Ramos (cell line): ENCODE results near the gene TCHP.

Experiments
- in situ Hi-C: fragments of 300-500 bp; cut with MboI; formaldehyde crosslinking; loops from one replicate; pipeline ENCODE4 v1.14.3; 2022; ENCODE audit warnings: low sequenced_read_pairs; ENCODE audit not compliant: unreplicated experiment

TCHP gene

DNA sequence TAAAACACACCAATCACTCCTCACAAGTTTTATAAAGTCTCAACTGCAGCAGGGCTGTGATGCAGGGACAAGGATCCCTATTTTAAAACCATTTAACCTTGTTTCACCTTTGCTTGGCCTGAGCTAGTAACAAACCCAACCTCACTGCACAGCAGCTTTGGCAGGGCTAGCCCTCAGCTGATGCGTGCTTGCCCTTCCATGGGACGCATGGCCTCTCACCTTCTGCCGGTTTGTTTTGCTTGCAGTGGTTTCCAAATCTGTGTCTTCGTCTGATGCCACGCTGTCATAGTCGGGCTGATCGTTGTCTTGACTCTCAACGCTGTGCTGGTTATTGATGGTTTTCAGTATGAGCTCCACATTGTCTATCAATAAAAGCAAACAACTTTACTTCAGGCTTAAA, 52.8 kb downstream of the TCHP start:
- in situ Hi-C loops = no loop called here

DNA sequence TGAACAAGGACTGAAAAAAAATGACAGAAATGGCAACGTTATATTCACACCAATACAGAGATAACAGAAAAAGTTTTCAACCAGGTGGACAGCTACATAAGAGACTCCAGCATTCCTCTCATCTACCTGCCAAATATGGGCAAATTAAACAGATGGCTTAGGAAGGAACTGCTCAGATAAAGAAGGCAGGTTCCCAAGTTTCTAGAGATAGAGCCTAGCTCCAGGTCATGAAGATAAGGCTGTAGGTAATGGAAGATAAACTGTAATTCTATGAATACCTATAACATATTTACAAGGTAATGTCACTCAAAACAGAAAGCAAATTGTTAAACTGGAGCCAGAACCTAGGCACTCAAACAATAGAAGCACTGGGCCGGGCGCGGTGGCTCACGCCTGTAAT, 53.6 kb downstream of the TCHP start:
- in situ Hi-C loops = no loop called here

DNA sequence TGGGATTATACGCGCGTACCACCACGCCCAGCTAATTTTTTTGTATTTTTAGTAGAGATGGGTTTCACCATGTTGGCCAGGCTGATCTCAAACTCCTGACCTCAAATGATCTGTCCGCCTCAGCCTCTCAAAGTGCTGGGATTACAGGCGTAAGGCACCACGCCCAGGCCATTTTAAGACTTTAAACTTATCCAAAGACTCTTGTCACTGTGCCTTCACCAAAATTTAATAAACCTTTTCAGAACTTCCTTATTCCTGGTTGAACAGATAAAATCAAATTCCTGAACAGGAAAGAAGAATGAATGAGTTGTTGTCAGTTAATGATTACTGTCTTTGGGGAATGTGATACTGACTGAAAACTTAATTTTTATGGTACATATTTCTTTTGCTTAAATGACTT, 58.3 kb downstream of the TCHP start:
- in situ Hi-C loops = no loop called here

DNA sequence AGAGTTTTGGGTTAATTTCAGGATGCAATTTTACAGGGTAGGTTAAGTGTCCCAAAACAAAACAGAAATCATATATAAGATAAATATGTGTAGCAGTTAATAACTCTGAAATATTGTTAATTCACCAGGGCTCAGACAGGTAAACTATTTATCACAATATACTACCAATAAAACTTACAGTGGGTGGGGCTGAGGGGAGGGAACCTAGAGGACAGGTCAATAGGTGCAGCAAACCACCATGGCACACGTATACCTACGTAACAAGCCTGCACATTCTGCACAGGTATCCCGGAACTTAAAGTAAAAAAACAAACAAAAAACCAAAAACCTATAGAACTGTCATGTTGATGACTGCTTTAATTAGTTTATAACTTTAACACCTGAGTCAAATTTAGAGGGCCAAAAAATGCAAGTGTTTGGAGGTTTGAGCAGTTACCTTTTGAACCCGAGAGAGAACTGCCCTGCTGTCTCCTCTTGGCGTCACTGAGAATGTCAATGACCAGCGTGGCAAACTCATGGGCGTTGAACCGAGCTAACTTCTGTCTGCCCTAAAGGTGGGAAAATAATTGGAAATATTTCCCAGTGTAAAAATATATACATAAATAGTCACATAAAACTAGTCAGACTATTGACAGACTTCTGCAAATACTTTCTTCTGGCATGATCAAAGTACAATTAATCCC, 59.5 kb downstream of the TCHP start:
- in situ Hi-C loops = no loop called here

DNA sequence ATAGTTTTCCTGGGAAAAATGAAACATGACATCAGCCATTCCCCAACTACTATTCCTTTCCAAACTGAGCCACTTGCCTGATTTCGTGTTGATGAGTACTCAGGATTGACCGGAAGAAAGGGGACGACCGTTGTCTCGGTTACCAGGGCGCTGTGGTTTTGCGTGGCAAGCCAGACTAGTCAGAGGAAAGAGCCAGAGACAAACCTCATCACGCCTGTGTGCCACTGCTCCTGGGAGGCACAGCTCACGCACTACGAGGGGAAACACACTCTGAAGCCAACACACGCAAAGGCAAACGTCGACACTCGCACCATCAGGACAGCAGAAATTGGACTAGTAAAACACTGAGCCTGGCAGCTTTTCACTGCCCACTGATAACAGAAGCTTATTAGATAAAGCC, 61.1 kb downstream of the TCHP start:
- in situ Hi-C loops = no loop called here

DNA sequence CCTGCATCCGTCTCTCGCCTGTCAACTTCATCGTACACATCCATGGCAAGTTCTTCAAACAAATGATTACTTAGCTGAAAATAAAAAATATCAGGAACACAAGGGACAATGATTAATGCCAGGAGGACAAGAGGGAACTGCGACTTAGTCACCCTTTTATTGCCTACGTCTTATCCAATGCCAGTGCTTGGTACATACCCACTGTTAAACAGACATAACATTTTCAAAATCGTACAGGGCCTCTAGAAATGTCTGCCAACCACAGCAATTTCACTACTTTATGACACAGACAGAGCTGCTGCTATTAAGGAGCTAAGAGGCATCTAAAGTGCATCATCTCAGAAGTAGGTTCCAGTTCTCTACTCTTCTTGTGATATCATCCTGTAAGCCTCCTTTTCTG, 61.5 kb downstream of the TCHP start:
- in situ Hi-C loops = no loop called here

DNA sequence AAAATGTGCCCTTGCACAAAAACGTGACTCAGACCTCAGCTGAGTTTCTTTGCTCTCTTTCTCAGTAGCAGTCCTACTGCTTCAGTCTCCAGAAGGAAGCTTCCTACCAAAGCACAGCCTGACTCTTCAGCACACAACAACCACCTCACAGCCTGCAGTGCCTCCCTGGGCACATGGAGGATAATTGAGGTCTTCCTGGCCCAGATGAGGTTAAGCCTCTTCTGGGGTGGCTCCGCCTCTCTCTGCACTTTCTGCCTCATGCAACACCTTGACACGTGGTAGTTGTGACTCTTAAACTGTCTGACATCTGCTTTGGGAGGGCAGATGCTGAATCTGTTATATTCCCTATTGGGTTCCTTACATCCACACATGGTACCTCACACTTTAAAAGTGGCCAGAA, 62.3 kb downstream of the TCHP start:
- in situ Hi-C loops = no loop called here

DNA sequence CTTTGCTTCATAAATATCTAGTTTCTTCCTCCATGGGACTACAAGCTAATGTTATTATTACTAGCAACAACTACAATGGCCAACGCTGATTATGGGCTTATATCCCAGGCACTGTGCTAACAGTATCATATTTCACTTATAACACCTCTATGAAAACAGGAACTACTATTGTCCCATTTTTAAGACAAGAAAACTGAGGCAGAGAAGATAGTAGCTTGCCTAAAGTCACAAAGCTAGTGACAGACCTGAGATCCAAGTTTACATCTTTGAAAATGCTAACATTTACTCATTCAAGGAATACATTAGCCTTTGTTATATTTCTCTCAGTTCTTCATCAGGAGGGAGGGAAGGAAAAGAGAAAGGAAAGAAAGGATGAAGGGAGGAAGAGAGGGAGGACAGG, 63.3 kb downstream of the TCHP start:
- in situ Hi-C loops = no loop called here

DNA sequence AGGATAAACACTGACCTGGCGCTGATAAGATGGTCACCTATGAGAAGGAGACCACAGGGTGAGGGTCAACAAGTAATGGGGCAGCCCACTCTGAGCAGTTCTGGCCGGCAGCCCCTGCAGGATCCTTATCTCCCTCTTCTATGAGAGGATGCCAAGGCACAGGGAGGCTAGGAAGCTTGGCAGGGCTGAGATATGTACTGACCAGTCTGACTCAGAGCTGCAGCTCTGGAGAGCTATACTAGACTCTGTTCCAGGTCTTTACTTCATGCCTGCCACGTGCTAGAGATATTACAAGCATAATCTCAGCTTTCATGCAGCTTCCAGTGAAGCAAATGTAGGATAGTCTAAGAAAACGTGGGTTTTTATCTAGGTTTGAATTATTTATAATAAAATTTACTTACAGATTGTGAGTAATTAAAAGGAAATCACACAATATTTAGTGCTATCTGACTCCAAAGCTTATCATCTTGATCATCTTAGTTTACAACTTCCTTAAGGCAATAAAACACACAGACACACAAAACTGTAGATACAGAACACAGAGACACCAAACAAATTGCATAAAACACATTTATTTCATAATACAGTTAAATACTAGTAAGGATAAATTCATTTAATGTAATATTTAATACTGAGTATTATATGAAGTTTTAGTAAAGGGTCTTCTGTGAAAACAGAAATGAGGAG, 63.8 kb downstream of the TCHP start:
- in situ Hi-C loops = no loop called here

DNA sequence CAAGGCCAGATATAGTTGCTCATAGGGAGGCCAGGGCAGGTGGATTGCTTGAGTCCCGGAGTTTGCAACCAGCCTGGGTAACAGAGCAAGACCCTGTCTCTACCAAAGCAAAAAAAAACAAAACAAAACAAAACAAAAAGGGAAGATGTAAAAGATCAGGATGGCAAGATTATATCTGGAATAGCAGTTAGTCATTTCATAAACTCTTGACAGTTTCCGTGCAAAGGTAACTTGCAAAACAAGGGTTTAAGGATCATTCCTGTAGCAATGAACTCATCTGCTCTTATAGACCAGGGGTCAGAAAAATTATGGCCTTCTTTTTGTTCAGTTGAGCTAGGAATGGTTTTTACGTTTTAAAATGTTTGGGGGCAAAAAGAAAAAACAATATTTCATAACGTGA, 66.5 kb downstream of the TCHP start:
- in situ Hi-C loops = no loop called here

DNA sequence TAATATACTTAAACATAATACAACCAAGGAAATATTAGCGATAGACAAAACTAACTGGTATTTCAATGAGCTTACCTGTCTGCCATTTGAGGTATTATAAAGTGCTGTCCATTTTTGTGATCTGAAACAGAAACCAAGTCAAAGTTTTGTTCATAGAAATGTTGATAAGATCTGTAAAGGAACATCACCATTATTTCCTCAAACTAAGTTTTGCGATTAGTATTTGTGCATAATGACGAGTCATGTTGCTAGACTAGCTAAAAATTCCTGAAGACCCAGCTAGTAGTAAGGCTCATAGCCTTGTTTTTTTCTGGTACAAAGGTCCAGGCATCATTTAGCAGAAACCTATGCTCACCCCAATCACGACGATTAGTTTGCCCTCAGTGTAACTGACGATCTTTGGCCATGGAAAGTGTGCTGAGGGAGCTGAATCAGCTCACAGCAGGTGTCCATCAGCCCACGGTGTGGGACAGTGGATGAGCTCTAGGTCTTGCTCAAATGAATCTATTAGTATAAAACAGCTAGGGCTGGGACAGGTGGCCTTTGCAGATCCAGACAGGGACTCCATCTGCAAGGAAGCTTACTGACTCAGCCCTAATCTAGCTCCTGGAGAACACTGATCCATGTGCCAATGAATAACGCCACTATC, 67.4 kb downstream of the TCHP start:
- in situ Hi-C loops = no loop called here
